Activated naive CD4-positive, alpha-beta T cell treated with anti-CD3 and anti-CD28 coated beads for 36 hours (primary cell): ENCODE data around the gene ITK. TPM values are rescaled to one million over a fixed set of nuclear protein-coding genes. Genes with fewer than 3 reads are reported as not detected.
A peak's percentile ranks its signal among the peaks of the same experiment; 100 is the strongest.

Experiments used
- CTCF ChIA-PET: fragments of 350-600 bp; sonication (Branson Sonifier 250); formaldehyde crosslinking; loops from one replicate; lab custom pipeline; 2021; ENCODE audit warnings: antibody characterized with exemption; lab: Charles Lee
- DNase-seq: peaks from one replicate; pipeline ENCODE4 v3.0.0-alpha.2; 2020
- H3K27ac Mint-ChIP-seq: one replicate; pipeline ENCODE4 v1.8.0; 2021; ENCODE audit warnings: mild to moderate bottlenecking, mixed read lengths
- H3K27me3 Mint-ChIP-seq: one replicate; pipeline ENCODE4 v1.8.0; 2021; ENCODE audit warnings: low read depth, mixed read lengths
- H3K36me3 Mint-ChIP-seq: one replicate; pipeline ENCODE4 v1.8.0; 2021; ENCODE audit warnings: low read depth, mixed read lengths
- H3K4me1 Mint-ChIP-seq: one replicate; pipeline ENCODE4 v1.8.0; 2021; ENCODE audit warnings: low read depth, mixed read lengths
- H3K4me3 Mint-ChIP-seq: one replicate; pipeline ENCODE4 v1.8.0; 2021; ENCODE audit warnings: mild to moderate bottlenecking, moderate library complexity, mixed read lengths
- H3K9me3 Mint-ChIP-seq: one replicate; pipeline ENCODE4 v1.8.0; 2021; ENCODE audit warnings: mixed read lengths
- intact Hi-C: fragments of 100-400 bp; cut with micrococcal nuclease; formaldehyde crosslinking; loops from one replicate; pipeline ENCODE4 v1.15.1; 2023
- total RNA-seq, 2 experiments: library from RNA; stranded (reverse); gene quantifications; one replicate each; pipeline ENCODE4 v1.2.3, GENCODE V29; 2021

ITK gene
- total RNA-seq, 2 experiments from 2014 or later, result 340 TPM

GRCh38 chr5:157258450-157258849 lies 77.8 kb downstream of the ITK start:
- Mint-ChIP-seq H3K4me1 (peaks cover 78% of the 10 kb centered on the region), H3K27ac (no peak overlapping the region), H3K36me3 (peaks cover 31% of the 10 kb centered on the region), H3K27me3 (no peaks in the 10 kb centered on the region), H3K4me3 (no peak overlapping the region), H3K9me3 (no peaks in the 10 kb centered on the region)
- CTCF ChIA-PET, result interaction anchor here (0.8 kb wide), 1 partner anchor 55 kb away, joined by 4 read pairs; no protein-coding TSS in a partner anchor
- intact Hi-C loops, result loop anchor here (10.0 kb wide), 1 partner anchor 206 kb away; the partner anchor contains the start of gene NIPAL4
- no peak for DNase-seq

GRCh38 chr5:157259699-157260098 lies 79.1 kb downstream of the ITK start:
- Mint-ChIP-seq H3K27me3 (no peaks in the 10 kb centered on the region), H3K27ac (no peak overlapping the region), H3K9me3 (no peaks in the 10 kb centered on the region), H3K4me1 (peaks cover 79% of the 10 kb centered on the region), H3K36me3 (peaks cover 20% of the 10 kb centered on the region), H3K4me3 (no peak overlapping the region)
- CTCF ChIA-PET, result interaction anchor here (0.7 to 2.7 kb wide), 4 partner anchors 44 to 257 kb away, joined by 3 to 9 read pairs (median 7); no protein-coding TSS in a partner anchor
- peak; percentile 4 for DNase-seq
- intact Hi-C loops, result loop anchor here (10.0 kb wide), 1 partner anchor 205 kb away; the partner anchor contains the start of gene NIPAL4

GRCh38 chr5:157263496-157264090 lies 83.0 kb downstream of the ITK start:
- H3K4me1 Mint-ChIP-seq, result peaks cover 64% of the 10 kb centered on the region
- no peak overlapping the region for H3K4me3 Mint-ChIP-seq
- no peak overlapping the region for H3K27ac Mint-ChIP-seq
- H3K9me3 Mint-ChIP-seq, result no peaks in the 10 kb centered on the region
- intact Hi-C loops, result no loop called here
- DNase-seq, result peak; percentile 3
- CTCF ChIA-PET, result interaction anchor here (0.5 to 2.4 kb wide), 10 partner anchors 10 to 131 kb away, joined by 3 to 11 read pairs (median 5); no protein-coding TSS in a partner anchor
- no peaks in the 10 kb centered on the region for H3K27me3 Mint-ChIP-seq
- H3K36me3 Mint-ChIP-seq, result peaks cover 21% of the 10 kb centered on the region

- peak within 1 kb of the TSS; percentile 94 for H3K27ac Mint-ChIP-seq
- intact Hi-C loops, result loop anchor here (1.0 to 2.0 kb wide), 2 partner anchors 13 to 47 kb away; no protein-coding TSS in a partner anchor
- DNase-seq, result peak; percentile 87
- H3K4me3 Mint-ChIP-seq, result peak within 1 kb of the TSS; percentile 94
- peaks cover 65% of the 10 kb centered on the region for H3K4me1 Mint-ChIP-seq
- peaks cover 39% of the 10 kb centered on the region for H3K36me3 Mint-ChIP-seq
- CTCF ChIA-PET, result interaction anchor here (1.1 to 1.6 kb wide), 4 partner anchors 13 to 116 kb away, joined by 3 to 7 read pairs (median 4); no protein-coding TSS in a partner anchor
- H3K9me3 Mint-ChIP-seq, result no peaks in the 10 kb centered on the region
- no peaks in the 10 kb centered on the region for H3K27me3 Mint-ChIP-seq
These were observed 85.2 kb downstream of the ITK start, which contains the start of gene CYFIP2 for GRCh38 chr5:157265714-157266285. Gene CYFIP2, plus strand, starts transcription at chr5:157266123. Its CDS starts 19,239 bp downstream, at chr5:157285362.

GRCh38 chr5:157266286-157267007 lies 85.8 kb downstream of the ITK start:
- Mint-ChIP-seq H3K4me3 (peak overlapping the region; percentile 93), H3K27ac (peak overlapping the region; percentile 90), H3K9me3 (no peaks in the 10 kb centered on the region), H3K4me1 (peaks cover 65% of the 10 kb centered on the region), H3K27me3 (no peaks in the 10 kb centered on the region), H3K36me3 (peaks cover 45% of the 10 kb centered on the region)
- peak; percentile 53 for DNase-seq
- CTCF ChIA-PET, result interaction anchor here (0.6 to 2.4 kb wide), 4 partner anchors 13 to 174 kb away, joined by 5 to 18 read pairs (median 8); no protein-coding TSS in a partner anchor
- intact Hi-C loops, result loop anchor here (1.0 to 2.0 kb wide), 2 partner anchors 14 to 46 kb away; no protein-coding TSS in a partner anchor

- intact Hi-C loops, result loop anchor here (2.0 kb wide), 1 partner anchor 14 kb away; no protein-coding TSS in a partner anchor
- no peaks in the 10 kb centered on the region for H3K27me3 Mint-ChIP-seq
- DNase-seq, result peak; percentile 18
- H3K4me1 Mint-ChIP-seq, result peaks cover 69% of the 10 kb centered on the region
- H3K36me3 Mint-ChIP-seq, result peaks cover 51% of the 10 kb centered on the region
- no peaks in the 10 kb centered on the region for H3K9me3 Mint-ChIP-seq
- CTCF ChIA-PET, result interaction anchor here (0.9 to 2.4 kb wide), 8 partner anchors 9 to 118 kb away, joined by 3 to 18 read pairs (median 6); no protein-coding TSS in a partner anchor
- peak overlapping the region; percentile 90 for H3K27ac Mint-ChIP-seq
- H3K4me3 Mint-ChIP-seq, result peak overlapping the region; percentile 93
These were observed 86.4 kb downstream of the ITK start for GRCh38 chr5:157267025-157267424.

- peak; percentile 7 for DNase-seq
- peak overlapping the region; percentile 93 for H3K4me3 Mint-ChIP-seq
- H3K4me1 Mint-ChIP-seq, result peaks cover 74% of the 10 kb centered on the region
- no peaks in the 10 kb centered on the region for H3K27me3 Mint-ChIP-seq
- peaks cover 56% of the 10 kb centered on the region for H3K36me3 Mint-ChIP-seq
- CTCF ChIA-PET, result interaction anchor here (0.9 to 2.4 kb wide), 7 partner anchors 8 to 119 kb away, joined by 3 to 18 read pairs (median 5); no protein-coding TSS in a partner anchor
- intact Hi-C loops, result loop anchor here (2.0 kb wide), 1 partner anchor 15 kb away; no protein-coding TSS in a partner anchor
- H3K9me3 Mint-ChIP-seq, result no peaks in the 10 kb centered on the region
- peak overlapping the region; percentile 90 for H3K27ac Mint-ChIP-seq
These were observed 87.3 kb downstream of the ITK start for GRCh38 chr5:157267761-157268480.

- intact Hi-C loops, result loop anchor here (1.0 kb wide), 2 partner anchors 22 to 36 kb away; no protein-coding TSS in a partner anchor
- H3K36me3 Mint-ChIP-seq, result peaks cover 64% of the 10 kb centered on the region
- H3K27me3 Mint-ChIP-seq, result no peaks in the 10 kb centered on the region
- CTCF ChIA-PET, result no interaction called here
- peak overlapping the region; percentile 74 for H3K4me3 Mint-ChIP-seq
- peak overlapping the region; percentile 99 for H3K27ac Mint-ChIP-seq
- DNase-seq, result peak; percentile 49
- peaks cover 74% of the 10 kb centered on the region for H3K4me1 Mint-ChIP-seq
- no peaks in the 10 kb centered on the region for H3K9me3 Mint-ChIP-seq
These were observed 88.6 kb downstream of the ITK start for GRCh38 chr5:157269165-157269671.

GRCh38 chr5:157269761-157270272 lies 89.2 kb downstream of the ITK start:
- H3K27me3 Mint-ChIP-seq, result no peaks in the 10 kb centered on the region
- H3K27ac Mint-ChIP-seq, result peak overlapping the region; percentile 99
- intact Hi-C loops, result loop anchor here (1.0 to 5.0 kb wide), 3 partner anchors 23 to 348 kb away; no protein-coding TSS in a partner anchor
- H3K36me3 Mint-ChIP-seq, result peaks cover 66% of the 10 kb centered on the region
- CTCF ChIA-PET, result no interaction called here
- H3K4me3 Mint-ChIP-seq, result peak overlapping the region; percentile 74
- DNase-seq, result peak; percentile 65
- no peaks in the 10 kb centered on the region for H3K9me3 Mint-ChIP-seq
- peaks cover 73% of the 10 kb centered on the region for H3K4me1 Mint-ChIP-seq

GRCh38 chr5:157270771-157271170 lies 90.1 kb downstream of the ITK start:
- intact Hi-C loops, result loop anchor here (1.0 to 5.0 kb wide), 7 partner anchors 42 to 348 kb away; no protein-coding TSS in a partner anchor

More at GRCh38 chr5:157270771-157271170, 90.1 kb downstream of the ITK start:
- Mint-ChIP-seq H3K4me3 (peak overlapping the region; percentile 74), H3K36me3 (peaks cover 69% of the 10 kb centered on the region), H3K27me3 (no peaks in the 10 kb centered on the region), H3K27ac (peak overlapping the region; percentile 99), H3K9me3 (no peaks in the 10 kb centered on the region), H3K4me1 (peaks cover 69% of the 10 kb centered on the region)
- DNase-seq, result no peak
- CTCF ChIA-PET, result interaction anchor here (3.1 kb wide), 1 partner anchor 122 kb away, joined by 20 read pairs; no protein-coding TSS in a partner anchor
